Pancreas (tissue), 10 donors: ENCODE results near the gene RPL10A. TPM values are rescaled to one million over a fixed set of nuclear protein-coding genes. Genes with fewer than 3 reads are reported as not detected.
A peak's percentile ranks its signal among the peaks of the same experiment; 100 is the strongest.

Experiments used
- ATAC-seq, 4 donors: fragments of 200-7000 bp; cut with Tn5 transposase; one replicate each; pipeline versions ENCODE4 v1.8.0 to v1.9.1; 2020; ENCODE audit warnings: mild to moderate bottlenecking in 4 of 4, moderate library complexity in 4 of 4
- DNase-seq, 6 donors: peaks; one replicate each; pipeline ENCODE4 v3.0.0-alpha.2; 2020
- FAIRE-seq: peaks from 2 replicates; lab custom pipeline; 2012; peaks lifted over from hg19 to GRCh38; lab: Jason Lieb, UNC
- H3K27ac ChIP-seq, 4 donors: fragments of 200-600 bp; sonication (generic); 1 replicate in 3 of 4; 2 replicates in 1 of 4; pipeline versions ENCODE4 v1.5.0 to v1.8.0; 2020
- H3K27me3 ChIP-seq, 4 donors: fragments of 200-600 bp; one replicate each; pipeline ENCODE4 v1.8.0; 2021
- H3K36me3 ChIP-seq, 3 donors: fragments of 200-600 bp; sonication (generic) in 1 of 3; one replicate each; pipeline versions ENCODE4 v1.5.0 to v1.8.0; 2020 to 2021
- H3K4me1 ChIP-seq, 3 donors: fragments of 200-600 bp; one replicate each; pipeline ENCODE4 v1.8.0; 2021
- H3K4me3 ChIP-seq, 4 donors: fragments of 200-600 bp; sonication (generic) in 2 of 4; one replicate each; pipeline versions ENCODE4 v1.5.0 to v1.8.0; 2020 to 2021
- H3K9me3 ChIP-seq, 4 donors: fragments of 200-600 bp; one replicate each; pipeline ENCODE4 v1.8.0; 2021
- WGBS, 2 donors: extraction: QIAGEN DNeasy Blood & Tissue Kit; methylation state at CpG; one replicate each; pipeline ENCODE4 v1.1.7; 2013; 5-methylcytosine and 5-hydroxymethylcytosine counted together
- intact Hi-C, 3 donors: fragments of 100-400 bp; cut with DNase I; formaldehyde crosslinking; loops; one replicate each; pipeline versions ENCODE4 v1.11.1 to v1.14.2; 2022
- polyA plus RNA-seq, 2 donors: library from polyadenylated mRNA; stranded (reverse); fragments of 200-250 nt; gene quantifications; one replicate each; pipeline ENCODE4 v1.2.3, GENCODE V29; 2013
- total RNA-seq, 6 donors: library from RNA; stranded (reverse); fragmentation: NEBNext Ultra II Directional in 4 of 6; extraction: Animal tissue kit (Norgen Biotek cat#: 25700) in 4 of 6; gene quantifications; one replicate each; pipeline versions ENCODE4 v1.2.1 to v1.2.4, GENCODE V29; 2021 to 2023
- TF ChIP-seq, protein P1 (sequence below), 4 donors: fragments of 200-600 bp; sonication (generic) in 3 of 4; IDR thresholded peaks; one replicate each; pipeline versions ENCODE4 v1.5.0 to v1.8.0; 2021; ENCODE audit warnings: antibody characterized with exemption in 4 of 4
- donor health status: healthy with polysubstance abuse.
- donor health status: DM: no; HTN: no; CAD: no; lungs with moderate emphysema.
- donor health status: DM: no; HTN: no; CAD: no.
- donor health status: control.
- donor health status: control.
- donor health status: Bipolar disorder and iron deficiency.
- donor health status: DM: yes; HTN: yes; CAD: no.
- donor health status: DM: no; HTN: no; CAD: no.
- donor health status: DM: no; HTN: no; CAD: no.
- donor health status: DM: yes; HTN: yes; CAD: no.

The RPL10A gene
- total and polyA plus RNA-seq, 8 donors, result 429 to 1,265 (median 898) TPM

DNA sequence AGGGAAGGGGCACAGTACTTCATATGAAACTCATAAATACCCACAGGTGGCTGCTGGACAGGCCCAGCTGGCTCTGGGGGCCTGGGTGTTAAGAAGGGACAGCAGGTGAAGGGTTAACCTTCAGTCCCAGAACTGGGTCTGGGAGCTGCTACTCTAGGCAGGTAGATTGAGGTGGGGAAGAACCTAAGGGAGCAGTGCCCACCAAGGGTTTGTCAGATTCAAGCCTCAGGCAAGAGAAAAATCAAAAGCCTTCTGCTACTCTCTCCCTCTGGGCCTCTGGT, 5.6 kb downstream of the RPL10A start:
- Histone ChIP-seq H3K9me3 (no peaks in the 10 kb centered on the region), H3K4me3 (no peak overlapping the region), H3K27ac (no peak overlapping the region), H3K27me3 (no peaks in the 10 kb centered on the region), H3K36me3 (peaks cover 0 to 18% (median 0%) of the 10 kb centered on the region in 3 donors), H3K4me1 (peaks cover 0 to 15% (median 0%) of the 10 kb centered on the region in 3 donors)
- DNase-seq, result no peak
- no peak for ATAC-seq
- intact Hi-C loops, result no loop called here
- TF ChIP-seq, protein P1, sequence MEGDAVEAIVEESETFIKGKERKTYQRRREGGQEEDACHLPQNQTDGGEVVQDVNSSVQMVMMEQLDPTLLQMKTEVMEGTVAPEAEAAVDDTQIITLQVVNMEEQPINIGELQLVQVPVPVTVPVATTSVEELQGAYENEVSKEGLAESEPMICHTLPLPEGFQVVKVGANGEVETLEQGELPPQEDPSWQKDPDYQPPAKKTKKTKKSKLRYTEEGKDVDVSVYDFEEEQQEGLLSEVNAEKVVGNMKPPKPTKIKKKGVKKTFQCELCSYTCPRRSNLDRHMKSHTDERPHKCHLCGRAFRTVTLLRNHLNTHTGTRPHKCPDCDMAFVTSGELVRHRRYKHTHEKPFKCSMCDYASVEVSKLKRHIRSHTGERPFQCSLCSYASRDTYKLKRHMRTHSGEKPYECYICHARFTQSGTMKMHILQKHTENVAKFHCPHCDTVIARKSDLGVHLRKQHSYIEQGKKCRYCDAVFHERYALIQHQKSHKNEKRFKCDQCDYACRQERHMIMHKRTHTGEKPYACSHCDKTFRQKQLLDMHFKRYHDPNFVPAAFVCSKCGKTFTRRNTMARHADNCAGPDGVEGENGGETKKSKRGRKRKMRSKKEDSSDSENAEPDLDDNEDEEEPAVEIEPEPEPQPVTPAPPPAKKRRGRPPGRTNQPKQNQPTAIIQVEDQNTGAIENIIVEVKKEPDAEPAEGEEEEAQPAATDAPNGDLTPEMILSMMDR (IDR thresholded peaks at IDR 0.05), result no peak
- FAIRE-seq, result no peak

DNA sequence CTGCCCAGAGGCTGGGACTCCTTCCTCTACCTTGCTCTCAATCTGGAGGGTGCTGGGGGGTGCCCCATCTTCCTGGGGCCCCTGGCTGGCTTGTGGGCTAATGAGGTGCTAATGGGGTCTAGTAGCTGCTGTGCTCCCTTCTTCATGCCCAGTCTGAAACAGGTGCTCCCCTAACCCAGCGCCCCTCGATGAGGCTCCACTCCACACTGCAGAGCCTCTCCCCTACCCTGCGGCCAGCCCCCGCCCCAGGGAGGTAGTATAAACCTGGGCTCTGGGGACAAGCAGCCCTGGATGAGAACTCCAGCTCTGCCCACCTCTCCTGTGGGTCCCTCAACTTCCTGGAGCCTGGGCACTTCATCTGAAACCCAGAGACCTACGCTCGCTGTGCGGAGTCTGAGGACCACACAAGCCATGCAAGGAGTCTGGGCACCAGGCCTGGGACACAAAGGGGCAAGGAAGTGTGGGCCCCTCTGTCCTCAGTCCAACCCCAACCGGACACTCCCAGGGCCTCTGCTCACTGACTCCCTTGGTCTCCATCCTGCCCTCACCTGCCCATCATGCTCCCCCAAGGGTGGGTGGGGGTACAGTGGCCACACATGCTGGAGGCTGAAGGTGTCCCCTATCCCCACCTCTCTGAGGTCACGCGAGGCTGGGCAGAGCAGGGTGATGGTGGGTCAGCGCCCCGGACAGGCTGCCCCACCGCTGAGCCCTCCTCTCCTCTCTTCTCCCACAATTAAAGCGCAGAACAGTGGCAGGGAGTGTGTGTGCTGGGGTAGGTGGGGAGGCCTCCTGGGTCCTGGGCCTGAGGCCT, 6.1 kb downstream of the RPL10A start:
- no peaks in the 10 kb centered on the region for H3K27me3 ChIP-seq
- WGBS, 2 donors, result 88 to 90% methylated on average over 14 of the region's 14 CpGs
- H3K27ac ChIP-seq, result no peak overlapping the region
- ATAC-seq (peak in 1 of 4 donors; percentile 2), DNase-seq (no peak), FAIRE-seq (no peak)
- intact Hi-C loops, result no loop called here
- no peaks in the 10 kb centered on the region for H3K9me3 ChIP-seq
- TF ChIP-seq, protein P1 (IDR thresholded peaks at IDR 0.05), result no peak
- peaks cover 0 to 18% (median 0%) of the 10 kb centered on the region in 3 donors for H3K36me3 ChIP-seq
- peaks cover 0 to 15% (median 0%) of the 10 kb centered on the region in 3 donors for H3K4me1 ChIP-seq
- H3K4me3 ChIP-seq, result no peak overlapping the region

DNA sequence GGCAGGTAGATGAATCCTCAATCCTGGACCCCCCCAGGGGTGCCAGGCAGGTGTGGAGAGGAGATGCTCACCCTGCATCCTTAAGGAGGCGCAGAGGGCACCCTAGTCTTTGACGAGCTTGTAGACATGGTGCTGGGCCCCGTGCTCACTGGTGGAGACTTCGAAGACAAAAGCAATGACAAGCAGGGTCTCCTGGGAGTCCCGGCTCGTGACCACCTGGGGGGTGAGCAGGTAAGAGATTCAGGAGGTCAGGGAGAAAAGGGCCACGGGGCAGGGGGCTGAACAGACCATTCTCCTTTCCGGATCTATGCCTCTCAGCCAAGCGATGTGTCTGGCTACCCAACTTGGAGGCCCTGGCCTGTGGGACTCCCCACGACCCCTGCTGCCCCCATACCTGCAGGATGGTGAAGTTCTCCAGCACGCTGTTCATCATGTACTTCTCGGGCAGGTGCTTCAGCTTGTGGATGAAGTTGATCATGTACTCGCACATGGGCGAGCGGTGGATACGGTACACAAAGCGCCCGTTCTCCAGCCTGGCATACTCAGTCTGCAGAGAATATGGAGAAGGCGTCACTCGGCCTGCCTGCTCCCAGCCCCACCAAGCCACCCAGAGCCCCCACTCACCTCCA, 6.9 kb downstream of the RPL10A start:
- Histone ChIP-seq H3K4me1 (peaks cover 0 to 12% (median 0%) of the 10 kb centered on the region in 3 donors), H3K36me3 (peaks cover 0 to 17% (median 0%) of the 10 kb centered on the region in 3 donors), H3K9me3 (no peaks in the 10 kb centered on the region), H3K4me3 (no peak overlapping the region), H3K27ac (no peak overlapping the region), H3K27me3 (no peaks in the 10 kb centered on the region)
- WGBS, 2 donors, result 90 to 94% methylated on average over 20 of the region's 20 CpGs
- DNase-seq (no peak), FAIRE-seq (no peak), ATAC-seq (no peak)
- intact Hi-C loops, result no loop called here
- TF ChIP-seq, protein P1 (IDR thresholded peaks at IDR 0.05), result no peak

DNA sequence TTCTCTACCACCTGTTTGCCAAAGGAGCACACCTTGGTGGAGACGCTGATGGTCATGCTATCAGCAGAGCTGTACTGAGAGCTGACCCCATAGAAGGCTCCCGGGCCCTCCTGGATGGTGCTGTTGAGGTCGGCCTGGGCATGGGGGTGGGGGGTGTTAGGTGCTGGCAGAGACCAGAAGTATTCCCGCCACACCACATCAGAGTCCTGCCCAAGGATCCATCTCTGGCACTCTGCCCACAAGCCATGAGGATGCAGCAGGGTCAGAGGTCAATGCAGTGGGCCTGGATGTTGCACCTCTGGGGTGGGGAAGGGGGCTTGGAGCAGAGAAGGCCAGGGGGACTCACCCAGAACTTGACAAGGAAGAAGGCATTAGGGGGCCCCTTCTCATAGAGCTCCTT, 7.4 kb downstream of the RPL10A start:
- H3K36me3 ChIP-seq, result peaks cover 0 to 11% (median 0%) of the 10 kb centered on the region in 3 donors
- H3K4me3 ChIP-seq, result no peak overlapping the region
- H3K27ac ChIP-seq, result no peak overlapping the region
- no peak for DNase-seq
- no peak for FAIRE-seq
- intact Hi-C loops, result no loop called here
- H3K9me3 ChIP-seq, result no peaks in the 10 kb centered on the region
- WGBS, 2 donors, result 71 to 80% methylated on average over 4 of the region's 4 CpGs
- no peaks in the 10 kb centered on the region for H3K27me3 ChIP-seq
- H3K4me1 ChIP-seq, result peaks cover 0 to 7% (median 0%) of the 10 kb centered on the region in 3 donors
- no peak for ATAC-seq
- TF ChIP-seq, protein P1 (IDR thresholded peaks at IDR 0.05), result no peak

DNA sequence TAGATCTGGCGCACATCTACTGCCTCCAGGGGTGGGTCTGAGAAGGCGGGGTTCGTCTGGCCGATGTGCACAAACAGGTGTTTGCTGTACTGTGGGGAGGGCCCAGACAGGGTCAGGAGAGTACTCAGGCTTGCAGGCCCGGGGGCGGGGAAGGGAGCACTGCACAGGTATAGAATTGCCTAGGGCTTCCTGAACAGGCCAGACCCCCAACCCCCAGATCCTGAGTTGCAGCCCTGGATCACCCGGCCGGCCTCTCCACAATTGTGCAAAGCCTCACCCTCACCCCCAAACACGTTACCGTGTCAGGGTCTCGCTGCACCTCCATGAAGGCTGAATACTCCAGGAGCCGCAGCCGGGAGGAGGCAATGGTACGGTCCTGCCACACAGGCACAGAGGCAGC, 7.8 kb downstream of the RPL10A start:
- H3K36me3 ChIP-seq, result peaks cover 0 to 7% (median 0%) of the 10 kb centered on the region in 3 donors
- ATAC-seq, result no peak
- no peak overlapping the region for H3K27ac ChIP-seq
- WGBS, 2 donors, result 86 to 90% methylated on average over 14 of the region's 14 CpGs
- no peaks in the 10 kb centered on the region for H3K9me3 ChIP-seq
- intact Hi-C loops, result no loop called here
- no peak for FAIRE-seq
- no peak overlapping the region for H3K4me3 ChIP-seq
- TF ChIP-seq, protein P1 (IDR thresholded peaks at IDR 0.05), result no peak
- H3K4me1 ChIP-seq, result peaks cover 0 to 3% (median 0%) of the 10 kb centered on the region in 3 donors
- no peaks in the 10 kb centered on the region for H3K27me3 ChIP-seq
- DNase-seq, result no peak
